GM12878 (cell line): ENCODE data around the gene RPL29.

Experiments used
- ATF2 ChIP-seq: IDR thresholded peaks from 2 replicates; pipeline ENCODE4 v1.6.1; 2012; ENCODE audit warnings: low read length, inconsistent platforms
- BACH1 ChIP-seq: fragments of 450-650 bp; IDR thresholded peaks from 2 replicates; pipeline ENCODE4 v1.6.1; 2017; ENCODE audit warnings: mild to moderate bottlenecking, borderline replicate concordance
- BCL3 ChIP-seq: IDR thresholded peaks from 2 replicates; pipeline ENCODE4 v1.6.1; 2011; ENCODE audit warnings: borderline replicate concordance, low read depth, mild to moderate bottlenecking, moderate library complexity, low read length; ENCODE audit not compliant: insufficient read depth, poor library complexity, severe bottlenecking
- CBX5 ChIP-seq: sonication (generic); IDR thresholded peaks from 2 replicates; pipeline ENCODE4 v1.6.1; 2016; ENCODE audit warnings: low read depth, moderate library complexity, mild to moderate bottlenecking, inconsistent platforms
- CHD1 ChIP-seq: IDR thresholded peaks from 2 replicates; pipeline ENCODE4 v1.6.1; 2012; ENCODE audit warnings: low read depth, low read length, improper control_type of control experiment
- CREB1 ChIP-seq: IDR thresholded peaks from 2 replicates; pipeline ENCODE4 v1.6.1; 2012; ENCODE audit warnings: low read depth, mild to moderate bottlenecking, inconsistent platforms
- CTCF ChIP-seq, 3 experiments: IDR thresholded peaks in 2 of 3; conservative IDR thresholded peaks in 1 of 3; 2 replicates each; pipeline ENCODE4 v1.5.1; 2011; ENCODE audit warnings: low read depth in 3 of 3, low read length in 3 of 3, mild to moderate bottlenecking in 3 of 3, control low read depth in 2 of 3, moderate library complexity in 2 of 3, inconsistent platforms in 1 of 3, mixed read lengths in 1 of 3; ENCODE audit not compliant: control insufficient read depth in 2 of 3, insufficient read depth in 1 of 3; ENCODE audit errors: extremely low read depth in 1 of 3
- EP300 ChIP-seq, 2 experiments: fragments of 150-350 bp in 1 of 2; IDR thresholded peaks; 2 replicates each; pipeline ENCODE4 v1.6.1; 2011 to 2012; ENCODE audit warnings: low read depth in 2 of 2, low read length in 2 of 2, borderline replicate concordance in 1 of 2, improper control_type of control experiment in 1 of 2, inconsistent platforms in 1 of 2; ENCODE audit not compliant: control insufficient read depth in 1 of 2
- EZH2 ChIP-seq: IDR thresholded peaks from 2 replicates; pipeline ENCODE4 v1.6.1; 2012; ENCODE audit warnings: low read depth, mild to moderate bottlenecking, control low read depth, inconsistent platforms, low read length, borderline replicate concordance; ENCODE audit not compliant: control insufficient read depth
- HDAC6 ChIP-seq: fragments of 200-600 bp; sonication (generic); IDR thresholded peaks from one replicate; pipeline ENCODE4 v1.8.0; 2017; ENCODE audit warnings: antibody characterized with exemption; ENCODE audit not compliant: unreplicated experiment
- KDM1A ChIP-seq: fragments of 200-600 bp; sonication (generic); IDR thresholded peaks from 2 replicates; pipeline ENCODE4 v1.6.1; 2016; ENCODE audit warnings: borderline replicate concordance
- TF ChIP-seq, protein P1 (sequence below): IDR thresholded peaks from 2 replicates; pipeline ENCODE4 v1.6.1; 2012; ENCODE audit warnings: low read depth, low read length, improper control_type of control experiment

- no peak for TF ChIP-seq CTCF (IDR thresholded peaks at IDR 0.05 in 2 of 3, conservative IDR thresholded peaks at IDR 0.05 in 1 of 3; ENCODE audit: control insufficient read depth in 2 of 3, extremely low read depth in 1 of 3, insufficient read depth in 1 of 3, low read depth in 3 of 3, low read length in 3 of 3)
- TF ChIP-seq CREB1 = no peak
- no peak for TF ChIP-seq HDAC6
- TF ChIP-seq EZH2 = no peak
- TF ChIP-seq, protein P1, sequence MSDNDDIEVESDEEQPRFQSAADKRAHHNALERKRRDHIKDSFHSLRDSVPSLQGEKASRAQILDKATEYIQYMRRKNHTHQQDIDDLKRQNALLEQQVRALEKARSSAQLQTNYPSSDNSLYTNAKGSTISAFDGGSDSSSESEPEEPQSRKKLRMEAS = no peak
- TF ChIP-seq BCL3 = no peak
- no peak for TF ChIP-seq CHD1
- no peak for TF ChIP-seq ATF2
- TF ChIP-seq CBX5 = no peak
- no peak for TF ChIP-seq BACH1
- TF ChIP-seq EP300 (IDR thresholded peaks at IDR 0.05; ENCODE audit: borderline replicate concordance in 1 of 2, control insufficient read depth in 1 of 2, low read depth in 2 of 2, low read length in 2 of 2) = no peak
- no peak for TF ChIP-seq KDM1A
Observed at GRCh38 chr3:51945031-51945840, 50.5 kb downstream of the RPL29 start.
